Measurements from ENCODE around the gene ADRB2.

- TF ChIP-seq ZNF3 (CRISPR knock-in tag; IDR thresholded peaks at IDR 0.05) (no peak), SOX6 (IDR thresholded peaks at IDR 0.05) (no peak), SOX6 (CRISPR knock-in tag; IDR thresholded peaks at IDR 0.05) (no peak), SP2 (CRISPR knock-in tag; IDR thresholded peaks at IDR 0.05) (no peak), HDAC2 (CRISPR knock-in tag; IDR thresholded peaks at IDR 0.05) (no peak), CTCF (CRISPR knock-in tag; IDR thresholded peaks at IDR 0.05) (no peak), GABPA (IDR thresholded peaks at IDR 0.05; ENCODE audit: low read depth, low read length) (no peak), GABPA (CRISPR knock-in tag; IDR thresholded peaks at IDR 0.05; ENCODE audit: low read depth) (no peak), SRF (IDR thresholded peaks at IDR 0.05; ENCODE audit: low read depth, low read length) (no peak), RAD21 (CRISPR knock-in tag; IDR thresholded peaks at IDR 0.05) (no peak)
Measured at GRCh38 chr5:148864113-148864841, 37.9 kb downstream of the ADRB2 start.

Measured in HepG2 (cell line).